T-helper 1 cell treated with Interleukin-12 subunit alpha and Interleukin-12 subunit beta and Interleukin-4 antibody, amounts not matched to agents 30 ng/mL and 1 ng/mL, for 36 hours (primary cell): Measurements from ENCODE around the gene FREM3. TPM values are rescaled to one million over a fixed set of nuclear protein-coding genes. Genes with fewer than 3 reads are reported as not detected.

ENCODE experiments used
- total RNA-seq: library from RNA; stranded (reverse); gene quantifications from 2 replicates; pipeline ENCODE4 v1.2.3, GENCODE V29; 2022

FREM3 gene
- total RNA-seq, 1 donor from 2014 or later: 0.05 TPM

Other genes with a start within 250 kb of the FREM3 start
- gene SMARCA5, start 187.0 kb downstream of the FREM3 start, total RNA-seq: 44.9 and 50.2 TPM in 2 replicates
- not detected in 2 replicates for gene GYPE, start 204.9 kb upstream of the FREM3 start, total RNA-seq